Caki2 (cell line): Measurements from ENCODE around the gene ARHGDIG. TPM values are rescaled to one million over a fixed set of nuclear protein-coding genes. Genes with fewer than 3 reads are reported as not detected.
"Not testable (repeated sequence)": the region's sequence is repeated elsewhere in the genome, so short reads cannot be mapped to it uniquely, and the experiment has no call there.

Experiments used
- DNase-seq: peaks from one replicate; pipeline ENCODE4 v3.0.0-alpha.2; 2015; ENCODE audit warnings: low read depth
- in situ Hi-C: cut with HindIII; loops from 2 replicates; pipeline ENCODE4 v1.10.0; 2016; ENCODE audit warnings: low sequenced_read_pairs, low pct_unique_long_range_greater_than_20kb, mixed read lengths
- total RNA-seq: library from RNA; depleted of rRNA; stranded (reverse); fragments of >200 nt; shearing (Covaris generic); gene quantifications from 2 replicates; pipeline ENCODE4 v1.2.3, GENCODE V29; 2014; ENCODE audit warnings: low replicate concordance; rRNA removed

Gene ARHGDIG
- total RNA-seq = not detected in 2 replicates

- no peak for DNase-seq
- in situ Hi-C loops = no loop called here
These were observed at the start of gene ARHGDIG for GRCh38 chr16:280552-280951. Gene ARHGDIG, plus strand, starts transcription at chr16:280591. Its CDS starts 90 bp downstream, at chr16:280681.

- DNase-seq = no peak
- in situ Hi-C loops = no loop called here
These were observed 49.4 kb upstream of the ARHGDIG start for GRCh38 chr16:230949-231348.

GRCh38 chr16:234468-235305, 45.7 kb upstream of the ARHGDIG start, which contains the start of gene FAM234A:
Gene FAM234A, plus strand, starts transcription at chr16:234821. Its CDS starts 19,593 bp downstream, at chr16:254414.
- peak; percentile 98 for DNase-seq
- in situ Hi-C loops = no loop called here

GRCh38 chr16:239948-240277, 40.5 kb upstream of the ARHGDIG start:
- in situ Hi-C loops = no loop called here
- no peak for DNase-seq

GRCh38 chr16:240559-240958, 39.8 kb upstream of the ARHGDIG start:
- no peak for DNase-seq
- in situ Hi-C loops = no loop called here

- in situ Hi-C loops = no loop called here
- DNase-seq = peak; percentile 68
These were observed 38.1 kb upstream of the ARHGDIG start for GRCh38 chr16:242281-242680.

GRCh38 chr16:243348-243747, 37.0 kb upstream of the ARHGDIG start:
- in situ Hi-C loops = no loop called here

GRCh38 chr16:245105-245504, 35.3 kb upstream of the ARHGDIG start:
- DNase-seq = no peak
- in situ Hi-C loops = no loop called here

More at GRCh38 chr16:243348-243747, 37.0 kb upstream of the ARHGDIG start:
- no peak for DNase-seq

- in situ Hi-C loops = no loop called here
- no peak for DNase-seq
These were observed 33.4 kb upstream of the ARHGDIG start for GRCh38 chr16:247027-247426.

GRCh38 chr16:249431-249830, 31.0 kb upstream of the ARHGDIG start:
- DNase-seq = no peak
- in situ Hi-C loops = no loop called here

- in situ Hi-C loops = no loop called here
- no peak for DNase-seq
These were observed 27.7 kb upstream of the ARHGDIG start for GRCh38 chr16:252366-253337.

GRCh38 chr16:253833-254232, 26.6 kb upstream of the ARHGDIG start:
- in situ Hi-C loops = no loop called here
- DNase-seq = no peak

GRCh38 chr16:254461-254860, 25.9 kb upstream of the ARHGDIG start:
- in situ Hi-C loops = no loop called here
- DNase-seq = no peak

- no peak for DNase-seq
- in situ Hi-C loops = no loop called here
These were observed 25.2 kb upstream of the ARHGDIG start for GRCh38 chr16:255183-255582.

- in situ Hi-C loops, DNase-seq: not testable (repeated sequence)
These were observed 22.3 kb upstream of the ARHGDIG start for GRCh38 chr16:258091-258490.

GRCh38 chr16:259226-259625, 21.2 kb upstream of the ARHGDIG start:
- in situ Hi-C loops = no loop called here
- DNase-seq = no peak

GRCh38 chr16:259814-260253, 20.6 kb upstream of the ARHGDIG start:
- in situ Hi-C loops = no loop called here
- DNase-seq = no peak

- in situ Hi-C loops = no loop called here
- no peak for DNase-seq
These were observed 20.1 kb upstream of the ARHGDIG start for GRCh38 chr16:260326-260725.
